Body of pancreas (tissue), 4 donors: ENCODE measurements around the gene AMMECR1L.

Experiments used
- CTCF ChIP-seq, 7 experiments: fragments of 450-650 bp in 4 of 7; fragments of 200-600 bp in 3 of 7; sonication (generic) in 3 of 7; IDR thresholded peaks; one replicate each; pipeline ENCODE4 v1.5.1; 2016 to 2019; ENCODE audit warnings: antibody characterized with exemption in 7 of 7
- POLR2A ChIP-seq, 3 donors: fragments of 450-650 bp; IDR thresholded peaks; one replicate each; pipeline ENCODE4 v1.6.1; 2016; ENCODE audit warnings: antibody characterized with exemption in 3 of 3, mild to moderate bottlenecking in 2 of 3

DNA sequence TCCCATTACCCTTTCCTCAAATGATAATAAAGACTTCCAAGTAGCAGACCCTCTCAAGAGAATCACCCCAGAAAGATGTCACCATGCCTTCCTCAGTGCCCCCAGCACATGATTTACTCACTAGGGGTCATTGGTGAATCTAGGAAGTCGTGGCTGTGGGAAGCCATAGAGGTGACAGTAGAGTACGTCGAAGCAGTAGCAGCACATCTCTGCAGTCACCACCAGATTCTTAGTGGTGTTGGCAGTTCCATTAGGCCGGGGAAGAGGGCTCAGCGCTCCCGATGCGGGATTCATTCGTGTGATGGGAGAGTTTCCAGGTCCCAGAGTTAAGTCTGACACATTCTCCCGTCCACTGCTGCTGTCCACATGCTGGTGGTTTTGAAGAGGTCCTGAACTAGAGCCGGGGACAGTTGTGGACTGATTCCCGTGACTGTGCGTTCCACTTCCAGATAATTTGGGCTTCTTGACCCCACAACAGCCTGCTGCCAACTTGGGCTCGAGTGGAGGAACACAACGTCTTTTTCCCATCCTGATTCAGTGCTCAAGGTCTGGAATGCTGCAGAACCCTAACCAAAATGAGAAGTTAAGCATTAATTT, 12.0 kb downstream of the AMMECR1L start:
- TF ChIP-seq POLR2A (IDR thresholded peaks at IDR 0.05) (no peak), CTCF (IDR thresholded peaks at IDR 0.05) (no peak)
